Measurements from ENCODE around the gene RPS6KA2.

The RPS6KA2 gene

DNA sequence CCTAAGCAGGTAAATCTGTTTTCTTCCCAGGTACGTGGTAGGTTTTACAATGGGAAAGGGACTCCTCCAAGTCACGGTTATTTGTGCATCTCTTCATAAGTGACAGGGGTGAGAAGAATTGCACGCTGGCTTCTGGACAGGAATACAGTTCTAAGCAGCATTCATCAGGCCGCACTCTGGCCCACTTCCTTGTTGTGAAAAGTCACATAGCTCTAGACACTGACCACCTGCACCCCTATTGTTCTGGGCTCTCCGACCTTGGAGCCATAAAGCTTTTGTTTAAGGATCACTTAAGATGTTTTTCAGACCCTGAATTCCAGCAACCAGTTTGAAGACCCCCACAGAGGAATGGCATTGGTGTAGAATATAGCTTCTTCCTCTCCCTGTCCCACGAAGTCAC lies 72.0 kb downstream of the RPS6KA2 start:
- CTCF ChIA-PET = interaction anchor here (1.2 kb wide), 2 partner anchors 18 to 19 kb away, joined by 3 to 4 read pairs; no protein-coding TSS in a partner anchor
- DNase-seq (ENCODE audit: extremely low spot score) = no peak
- TF ChIP-seq, protein P1, sequence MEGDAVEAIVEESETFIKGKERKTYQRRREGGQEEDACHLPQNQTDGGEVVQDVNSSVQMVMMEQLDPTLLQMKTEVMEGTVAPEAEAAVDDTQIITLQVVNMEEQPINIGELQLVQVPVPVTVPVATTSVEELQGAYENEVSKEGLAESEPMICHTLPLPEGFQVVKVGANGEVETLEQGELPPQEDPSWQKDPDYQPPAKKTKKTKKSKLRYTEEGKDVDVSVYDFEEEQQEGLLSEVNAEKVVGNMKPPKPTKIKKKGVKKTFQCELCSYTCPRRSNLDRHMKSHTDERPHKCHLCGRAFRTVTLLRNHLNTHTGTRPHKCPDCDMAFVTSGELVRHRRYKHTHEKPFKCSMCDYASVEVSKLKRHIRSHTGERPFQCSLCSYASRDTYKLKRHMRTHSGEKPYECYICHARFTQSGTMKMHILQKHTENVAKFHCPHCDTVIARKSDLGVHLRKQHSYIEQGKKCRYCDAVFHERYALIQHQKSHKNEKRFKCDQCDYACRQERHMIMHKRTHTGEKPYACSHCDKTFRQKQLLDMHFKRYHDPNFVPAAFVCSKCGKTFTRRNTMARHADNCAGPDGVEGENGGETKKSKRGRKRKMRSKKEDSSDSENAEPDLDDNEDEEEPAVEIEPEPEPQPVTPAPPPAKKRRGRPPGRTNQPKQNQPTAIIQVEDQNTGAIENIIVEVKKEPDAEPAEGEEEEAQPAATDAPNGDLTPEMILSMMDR (IDR thresholded peaks at IDR 0.05; ENCODE audit: control extremely low read depth, extremely low read depth, low read depth, missing control alignments) = no peak
- POLR2A ChIA-PET = no interaction called here

DNA sequence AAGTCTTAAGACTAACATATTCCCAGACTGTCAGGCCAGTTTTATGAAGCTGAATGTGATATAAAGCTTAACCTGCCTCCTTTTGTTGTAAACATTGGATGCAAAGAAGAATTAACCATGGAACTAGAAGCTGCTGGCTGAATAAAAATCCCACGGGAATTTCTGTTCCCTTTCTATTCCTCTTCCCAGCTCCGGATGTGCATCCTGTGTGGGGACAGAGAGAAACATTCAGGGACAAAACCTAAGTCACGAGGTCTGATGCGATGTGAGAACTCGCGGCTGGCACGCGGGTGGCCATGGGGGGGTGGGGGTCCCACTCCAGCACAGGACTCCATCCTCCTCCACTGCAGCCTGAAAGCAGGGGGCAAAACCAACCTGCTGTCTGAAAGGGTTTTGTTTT lies 72.7 kb downstream of the RPS6KA2 start:
- ChIA-PET CTCF (interaction anchor here (0.9 kb wide), 1 partner anchor 24 kb away, joined by 3 read pairs; no protein-coding TSS in a partner anchor), POLR2A (no interaction called here)
- TF ChIP-seq, protein P1 (IDR thresholded peaks at IDR 0.05; ENCODE audit: control extremely low read depth, extremely low read depth, low read depth, missing control alignments) = no peak
- DNase-seq (ENCODE audit: extremely low spot score) = no peak

DNA sequence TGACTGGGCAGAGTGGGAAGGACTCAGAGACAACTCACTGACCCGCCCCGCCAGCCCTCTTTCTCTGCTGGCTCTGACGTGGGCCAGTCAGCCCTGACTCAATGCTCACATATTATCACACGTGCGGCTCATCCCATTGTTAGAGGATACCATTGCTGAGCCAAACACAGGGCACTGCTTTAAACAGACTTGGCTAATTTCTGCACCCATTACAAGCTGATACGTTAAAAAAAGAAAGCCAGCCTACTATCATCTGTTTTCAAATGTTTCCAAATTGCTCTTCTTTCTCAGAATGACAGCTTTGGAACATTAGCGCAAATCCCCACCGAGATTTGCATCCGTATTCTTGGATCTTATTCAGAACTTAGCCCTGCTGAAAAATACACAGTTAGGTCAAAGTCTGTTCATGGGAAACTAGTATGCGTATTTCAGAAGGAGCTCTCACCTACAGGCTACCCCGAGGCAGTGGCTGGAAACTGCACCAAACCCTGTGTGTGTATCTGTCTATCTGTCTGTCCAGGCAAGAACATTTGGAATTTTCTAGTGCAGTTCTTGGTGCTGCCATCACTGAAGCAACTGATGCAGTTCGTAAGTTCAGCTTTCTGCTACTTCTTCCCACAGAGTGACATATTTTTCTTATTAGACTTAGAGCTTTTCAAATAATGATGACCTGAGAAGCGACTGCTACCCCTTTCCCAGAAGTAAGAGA lies 73.3 kb downstream of the RPS6KA2 start:
- ChIA-PET POLR2A (no interaction called here), CTCF (interaction anchor here (0.9 kb wide), 1 partner anchor 24 kb away, joined by 3 read pairs; no protein-coding TSS in a partner anchor)
- DNase-seq (ENCODE audit: extremely low spot score) = no peak
- TF ChIP-seq, protein P1 (IDR thresholded peaks at IDR 0.05; ENCODE audit: control extremely low read depth, extremely low read depth, low read depth, missing control alignments) = no peak

DNA sequence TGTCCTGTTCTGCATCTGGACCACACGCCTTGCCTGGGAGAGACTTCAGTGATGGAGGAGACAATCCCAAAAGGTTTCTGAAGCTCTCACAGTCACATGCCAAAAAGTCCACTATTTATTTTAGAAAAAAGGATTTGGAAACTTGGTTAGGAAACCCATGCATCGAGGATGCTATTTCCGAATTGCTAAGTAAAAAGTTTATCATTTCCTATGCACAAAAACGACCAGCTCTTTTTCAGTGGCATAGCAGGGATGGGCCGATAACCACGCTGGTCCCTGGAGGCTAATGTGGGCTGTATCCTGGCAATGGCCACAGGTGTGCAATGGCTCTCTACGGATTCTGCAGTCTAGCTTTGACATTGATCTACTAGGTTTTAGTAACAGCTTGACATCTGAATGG lies 74.5 kb downstream of the RPS6KA2 start:
- POLR2A ChIA-PET = interaction anchor here (0.5 kb wide), 1 partner anchor 75 kb away, joined by 6 read pairs; no protein-coding TSS in a partner anchor
- TF ChIP-seq, protein P1 (IDR thresholded peaks at IDR 0.05; ENCODE audit: control extremely low read depth, extremely low read depth, low read depth, missing control alignments) = no peak
- DNase-seq (ENCODE audit: extremely low spot score) = no peak
- CTCF ChIA-PET = no interaction called here

DNA sequence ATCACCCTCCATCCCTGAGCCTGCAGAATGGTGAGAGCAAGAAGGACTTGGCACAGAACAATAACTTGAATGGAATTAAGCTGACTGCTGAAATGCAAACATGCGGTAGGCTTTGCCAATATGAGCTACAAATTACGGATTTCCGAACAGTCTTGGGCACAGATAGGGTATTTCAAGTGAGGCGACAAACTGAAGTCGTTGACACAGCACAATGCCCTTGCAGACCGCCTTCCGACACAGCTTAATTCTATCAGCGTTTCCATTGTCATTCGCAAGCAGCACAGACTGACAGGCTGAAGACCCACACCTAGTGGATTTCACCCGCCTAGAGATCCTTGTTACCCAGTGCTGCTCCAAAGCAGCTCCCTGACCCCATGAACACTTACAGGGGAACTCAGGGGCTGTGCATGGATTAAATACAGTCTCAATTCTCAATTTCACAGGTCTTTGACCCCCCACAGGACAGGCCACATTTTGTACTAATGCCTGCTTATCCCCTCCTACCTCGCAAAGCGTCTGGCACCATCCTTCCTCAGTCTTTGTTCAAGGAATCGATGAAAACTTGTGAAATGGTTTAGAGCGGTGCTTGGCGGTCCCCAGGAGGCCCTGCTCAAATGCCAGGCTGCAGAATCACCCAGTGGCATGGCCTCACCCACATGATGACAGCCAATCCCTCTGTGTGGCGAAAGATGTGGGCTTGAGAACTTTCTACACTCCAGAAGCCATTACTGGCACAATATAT lies 75.1 kb downstream of the RPS6KA2 start:
- TF ChIP-seq, protein P1 (IDR thresholded peaks at IDR 0.05; ENCODE audit: control extremely low read depth, extremely low read depth, low read depth, missing control alignments) = no peak
- POLR2A ChIA-PET = interaction anchor here (0.5 kb wide), 1 partner anchor 75 kb away, joined by 6 read pairs; no protein-coding TSS in a partner anchor
- CTCF ChIA-PET = no interaction called here
- no peak for DNase-seq (ENCODE audit: extremely low spot score)

DNA sequence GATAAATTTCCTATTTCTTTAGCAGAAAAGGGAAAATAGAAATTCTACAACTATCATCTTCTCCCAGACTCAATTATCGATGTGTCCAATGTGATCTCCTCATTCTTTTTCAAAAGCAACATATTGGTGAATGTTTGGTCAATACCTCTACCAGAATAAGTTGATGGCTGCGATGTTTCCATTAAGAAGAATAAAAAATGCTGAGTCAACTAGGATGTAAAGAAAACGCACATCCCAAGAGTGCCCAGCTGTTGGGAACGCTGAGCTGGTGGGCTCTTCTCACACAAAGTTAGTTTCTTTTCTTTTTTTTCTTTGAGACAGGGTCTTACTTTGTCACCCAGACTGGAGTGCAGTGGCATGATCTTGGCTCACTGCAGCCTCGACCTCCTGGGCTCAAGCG lies 80.4 kb downstream of the RPS6KA2 start:
- ChIA-PET POLR2A (no interaction called here), CTCF (no interaction called here)
- DNase-seq (ENCODE audit: extremely low spot score) = no peak
- TF ChIP-seq, protein P1 (IDR thresholded peaks at IDR 0.05; ENCODE audit: control extremely low read depth, extremely low read depth, low read depth, missing control alignments) = no peak

All from GM10248 (cell line).